Measurements from ENCODE around the gene COPS6. TPM values are rescaled to one million over a fixed set of nuclear protein-coding genes. Genes with fewer than 3 reads are reported as not detected.

COPS6 gene
- polyA plus RNA-seq, 1 donor (not counting 4 experiments of a cell fraction or from before 2014, with no cell fraction given), result 171 TPM

- peaks cover 15% of the 10 kb centered on the region for H3K79me2 ChIP-seq (ENCODE audit: control insufficient read depth, insufficient read depth, low read length)
- dilution Hi-C loops (cut with MboI; ENCODE audit: extremely low pct_ligation_motif_present, low sequenced_read_pairs), result no loop called here
- peak within 1 kb of the TSS; percentile 98 for H2AFZ ChIP-seq (ENCODE audit: control insufficient read depth, low read length)
- TF ChIP-seq, protein P1, sequence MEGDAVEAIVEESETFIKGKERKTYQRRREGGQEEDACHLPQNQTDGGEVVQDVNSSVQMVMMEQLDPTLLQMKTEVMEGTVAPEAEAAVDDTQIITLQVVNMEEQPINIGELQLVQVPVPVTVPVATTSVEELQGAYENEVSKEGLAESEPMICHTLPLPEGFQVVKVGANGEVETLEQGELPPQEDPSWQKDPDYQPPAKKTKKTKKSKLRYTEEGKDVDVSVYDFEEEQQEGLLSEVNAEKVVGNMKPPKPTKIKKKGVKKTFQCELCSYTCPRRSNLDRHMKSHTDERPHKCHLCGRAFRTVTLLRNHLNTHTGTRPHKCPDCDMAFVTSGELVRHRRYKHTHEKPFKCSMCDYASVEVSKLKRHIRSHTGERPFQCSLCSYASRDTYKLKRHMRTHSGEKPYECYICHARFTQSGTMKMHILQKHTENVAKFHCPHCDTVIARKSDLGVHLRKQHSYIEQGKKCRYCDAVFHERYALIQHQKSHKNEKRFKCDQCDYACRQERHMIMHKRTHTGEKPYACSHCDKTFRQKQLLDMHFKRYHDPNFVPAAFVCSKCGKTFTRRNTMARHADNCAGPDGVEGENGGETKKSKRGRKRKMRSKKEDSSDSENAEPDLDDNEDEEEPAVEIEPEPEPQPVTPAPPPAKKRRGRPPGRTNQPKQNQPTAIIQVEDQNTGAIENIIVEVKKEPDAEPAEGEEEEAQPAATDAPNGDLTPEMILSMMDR (optimal IDR thresholded peaks at IDR 0.05 in 1 of 3, IDR thresholded peaks at IDR 0.05 in 1 of 3, conservative IDR thresholded peaks at IDR 0.05 in 1 of 3; ENCODE audit: extremely low read depth in 1 of 3, insufficient read depth in 2 of 3, low read length in 3 of 3), result peak in 1 of 3 experiments; percentile 10
- no peak for TF ChIP-seq EZH2 (IDR thresholded peaks at IDR 0.05; ENCODE audit: low read length)
- peak within 1 kb of the TSS; percentile 73 for H3K9ac ChIP-seq (ENCODE audit: control insufficient read depth, extremely low read depth, insufficient read depth, low read length)
- no peaks in the 10 kb centered on the region for H3K27me3 ChIP-seq (ENCODE audit: control insufficient read depth, extremely low read depth, insufficient read depth, low read length)
- peak within 1 kb of the TSS; percentile 69 to 97 (median 81) for H3K4me3 ChIP-seq (ENCODE audit: control insufficient read depth in 2 of 3, extremely low read depth in 1 of 3, insufficient read depth in 2 of 3, low read depth in 1 of 3, low read length in 3 of 3)
- H3K4me2 ChIP-seq (ENCODE audit: control insufficient read depth, extremely low read depth, insufficient read depth, low read depth, low read length), result peak within 1 kb of the TSS; percentile 92
- H4K20me1 ChIP-seq (ENCODE audit: control insufficient read depth, extremely low read depth, insufficient read depth, low read length), result peaks cover 3% of the 10 kb centered on the region
- FAIRE-seq, result no peak
- peak within 1 kb of the TSS; percentile 94 for H3K27ac ChIP-seq (ENCODE audit: control insufficient read depth, insufficient read depth, low read length)
- no peaks in the 10 kb centered on the region for H3K9me1 ChIP-seq (ENCODE audit: control insufficient read depth, extremely low read depth, insufficient read depth, low read length)
- peak; percentile 67 for DNase-seq (ENCODE audit: low read depth, low spot score)
- no peaks in the 10 kb centered on the region for H3K36me3 ChIP-seq (ENCODE audit: control insufficient read depth in 2 of 2, extremely low read depth in 1 of 2, insufficient read depth in 2 of 2, low read length in 2 of 2)
- no peaks in the 10 kb centered on the region for H3K9me3 ChIP-seq (ENCODE audit: control insufficient read depth, low read depth, low read length)
- peaks cover 10% of the 10 kb centered on the region for H3K4me1 ChIP-seq (ENCODE audit: control insufficient read depth, extremely low read depth, insufficient read depth, low read length)
Measured at GRCh38 chr7:100119072-100119969, 30.6 kb downstream of the COPS6 start, which contains the start of the genes CNPY4 and TAF6. Gene CNPY4 (plus strand): TSS chr7:100119634. CDS start chr7:100119745, 111 bp downstream. Gene TAF6 (minus strand): TSS chr7:100119358. CDS start chr7:100114209, 5,149 bp downstream.

- peak overlapping the region; percentile 69 to 97 (median 81) for H3K4me3 ChIP-seq (ENCODE audit: control insufficient read depth in 2 of 3, extremely low read depth in 1 of 3, insufficient read depth in 2 of 3, low read depth in 1 of 3, low read length in 3 of 3)
- dilution Hi-C loops (cut with MboI; ENCODE audit: extremely low pct_ligation_motif_present, low sequenced_read_pairs), result no loop called here
- TF ChIP-seq, protein P1 (optimal IDR thresholded peaks at IDR 0.05 in 1 of 3, IDR thresholded peaks at IDR 0.05 in 1 of 3, conservative IDR thresholded peaks at IDR 0.05 in 1 of 3; ENCODE audit: extremely low read depth in 1 of 3, insufficient read depth in 2 of 3, low read length in 3 of 3), result no peak
- no peak for TF ChIP-seq EZH2 (IDR thresholded peaks at IDR 0.05; ENCODE audit: low read length)
- peaks cover 0 to 2% of the 10 kb centered on the region in 2 experiments for H3K36me3 ChIP-seq (ENCODE audit: control insufficient read depth in 2 of 2, extremely low read depth in 1 of 2, insufficient read depth in 2 of 2, low read length in 2 of 2)
- DNase-seq (ENCODE audit: low read depth, low spot score), result no peak
- peak overlapping the region; percentile 73 for H3K9ac ChIP-seq (ENCODE audit: control insufficient read depth, extremely low read depth, insufficient read depth, low read length)
- no peaks in the 10 kb centered on the region for H3K9me1 ChIP-seq (ENCODE audit: control insufficient read depth, extremely low read depth, insufficient read depth, low read length)
- H3K9me3 ChIP-seq (ENCODE audit: control insufficient read depth, low read depth, low read length), result no peaks in the 10 kb centered on the region
- peak overlapping the region; percentile 92 for H3K4me2 ChIP-seq (ENCODE audit: control insufficient read depth, extremely low read depth, insufficient read depth, low read depth, low read length)
- FAIRE-seq, result no peak
- H3K27ac ChIP-seq (ENCODE audit: control insufficient read depth, insufficient read depth, low read length), result peak overlapping the region; percentile 94
- H3K4me1 ChIP-seq (ENCODE audit: control insufficient read depth, extremely low read depth, insufficient read depth, low read length), result peaks cover 10% of the 10 kb centered on the region
- peaks cover 15% of the 10 kb centered on the region for H3K79me2 ChIP-seq (ENCODE audit: control insufficient read depth, insufficient read depth, low read length)
- peak overlapping the region; percentile 98 for H2AFZ ChIP-seq (ENCODE audit: control insufficient read depth, low read length)
- peaks cover 3% of the 10 kb centered on the region for H4K20me1 ChIP-seq (ENCODE audit: control insufficient read depth, extremely low read depth, insufficient read depth, low read length)
- H3K27me3 ChIP-seq (ENCODE audit: control insufficient read depth, extremely low read depth, insufficient read depth, low read length), result no peaks in the 10 kb centered on the region
Measured at GRCh38 chr7:100119970-100120732, 31.4 kb downstream of the COPS6 start.

All from keratinocyte (primary cell).